K562 (cell line): ENCODE measurements around the gene RND1. TPM values are rescaled to one million over a fixed set of nuclear protein-coding genes. Genes with fewer than 3 reads are reported as not detected.

Experiments used
- CHCHD3 ChIP-seq: fragments of 250-450 bp; sonication (Bioruptor Pico); IDR thresholded peaks from 2 replicates; pipeline ENCODE4 v2.1.2; 2022; ENCODE audit warnings: mild to moderate bottlenecking
- CHD4 ChIP-seq: fragments of 200-600 bp; sonication (generic); IDR thresholded peaks from 3 replicates; pipeline ENCODE4 v1.6.1; 2012; ENCODE audit warnings: low read depth, mild to moderate bottlenecking, mixed read lengths, low read length, inconsistent platforms; ENCODE audit not compliant: insufficient read depth, insufficient replicate concordance, poor library complexity, severe bottlenecking
- CXXC5 ChIP-seq: fragments of 250-450 bp; sonication (Bioruptor Pico); IDR thresholded peaks from 2 replicates; pipeline ENCODE4 v1.8.0; 2022; ENCODE audit warnings: inconsistent platforms, mild to moderate bottlenecking, moderate library complexity
- DPF2 ChIP-seq: fragments of 450-650 bp; IDR thresholded peaks from 2 replicates; pipeline ENCODE4 v1.6.1; 2016
- KLF16 ChIP-seq: IDR thresholded peaks from 2 replicates; pipeline ENCODE4 v1.6.1; 2016; ENCODE audit warnings: antibody characterized with exemption
- MBD1 ChIP-seq: fragments of 250-450 bp; sonication (Bioruptor Pico); IDR thresholded peaks from 2 replicates; pipeline ENCODE4 v1.8.0; 2022; ENCODE audit warnings: inconsistent platforms
- POLR2AphosphoS5 ChIP-seq: IDR thresholded peaks from 2 replicates; pipeline ENCODE4 v1.6.1; 2011; ENCODE audit warnings: mild to moderate bottlenecking, low read depth, low read length, moderate library complexity; ENCODE audit not compliant: control insufficient read depth, insufficient read depth
- SMAD4 ChIP-seq: fragments of 250-450 bp; sonication (Bioruptor Pico); conservative IDR thresholded peaks from 2 replicates; pipeline ENCODE4 v1.8.0; 2021; ENCODE audit warnings: inconsistent platforms, mild to moderate bottlenecking, moderate library complexity
- SNIP1 ChIP-seq: fragments of 450-650 bp; IDR thresholded peaks from 2 replicates; pipeline ENCODE4 v1.7.1; 2017; ENCODE audit warnings: low read depth, mild to moderate bottlenecking
- ZBED1 ChIP-seq: IDR thresholded peaks from 2 replicates; pipeline ENCODE4 v1.6.1; 2014
- ZNF431 ChIP-seq: sonication (generic); formaldehyde crosslinking; IDR thresholded peaks from 2 replicates; pipeline ENCODE4 v1.8.0; 2022; ENCODE audit warnings: mild to moderate bottlenecking, missing genetic modification reagents
- ZNF507 ChIP-seq: conservative IDR thresholded peaks from 2 replicates; pipeline ENCODE4 v1.6.1; 2017; ENCODE audit warnings: missing genetic modification characterization, missing compliant biosample characterization
- ZNF785 ChIP-seq: fragments of 250-450 bp; sonication (Bioruptor Pico); IDR thresholded peaks from 2 replicates; pipeline ENCODE4 v1.4.0; 2020; ENCODE audit warnings: mild to moderate bottlenecking
- ZSCAN29 ChIP-seq: fragments of 450-650 bp; IDR thresholded peaks from 2 replicates; pipeline ENCODE4 v1.6.1; 2017
- polyA plus RNA-seq, 8 experiments: library from polyadenylated mRNA; depleted of rRNA in 4 of 8; stranded (reverse) in 5 of 8; unstranded in 3 of 8; fragments of >200 nt; fragmentation: Nextera tagmentation in 2 of 8; fragmentation: Illumina TruSeq in 1 of 8; extraction: Ambion mirVana in 2 of 8; extraction: Trizol in 1 of 8; gene quantifications; 2 replicates each; pipeline versions ENCODE4 v1.2.1 to v1.2.3, GENCODE V29; 2011 to 2014; ENCODE audit warnings: inconsistent platforms in 1 of 8, missing spikeins in 1 of 8
- total RNA-seq, 7 experiments: library from RNA; depleted of rRNA in 6 of 7; stranded (reverse); fragments of >200 nt in 6 of 7; fragmentation: Illumina TruSeq in 2 of 7; extraction: Trizol in 2 of 7; gene quantifications; 2 replicates each; pipeline versions ENCODE4 v1.2.1 to v1.2.3, GENCODE V29; 2011 to 2021; ENCODE audit warnings: low replicate concordance in 1 of 7
- TF ChIP-seq, protein P1 (sequence below), 2 experiments: fragments of 450-650 bp in 1 of 2; sonication (generic) in 1 of 2; formaldehyde crosslinking in 1 of 2; IDR thresholded peaks; 2 replicates each; pipeline versions ENCODE4 v1.7.1 to v1.9.0; 2016 to 2022; ENCODE audit warnings: inconsistent platforms in 1 of 2, mild to moderate bottlenecking in 1 of 2, missing genetic modification reagents in 1 of 2
- TF ChIP-seq, protein P2 (sequence below): sonication (generic); formaldehyde crosslinking; IDR thresholded peaks from 2 replicates; pipeline ENCODE4 v1.8.0; 2022; ENCODE audit warnings: mild to moderate bottlenecking, missing genetic modification reagents

RND1 gene
- total and polyA plus RNA-seq, 9 of the 15 experiments (the other 6 are each of a cell fraction or from before 2014, with no cell fraction given): 0.18 to 0.78 (median 0.58) TPM; not detected in 2

GRCh38 chr12:48814262-48815125, 51.2 kb downstream of the RND1 start (continued):
- TF ChIP-seq, protein P1, sequence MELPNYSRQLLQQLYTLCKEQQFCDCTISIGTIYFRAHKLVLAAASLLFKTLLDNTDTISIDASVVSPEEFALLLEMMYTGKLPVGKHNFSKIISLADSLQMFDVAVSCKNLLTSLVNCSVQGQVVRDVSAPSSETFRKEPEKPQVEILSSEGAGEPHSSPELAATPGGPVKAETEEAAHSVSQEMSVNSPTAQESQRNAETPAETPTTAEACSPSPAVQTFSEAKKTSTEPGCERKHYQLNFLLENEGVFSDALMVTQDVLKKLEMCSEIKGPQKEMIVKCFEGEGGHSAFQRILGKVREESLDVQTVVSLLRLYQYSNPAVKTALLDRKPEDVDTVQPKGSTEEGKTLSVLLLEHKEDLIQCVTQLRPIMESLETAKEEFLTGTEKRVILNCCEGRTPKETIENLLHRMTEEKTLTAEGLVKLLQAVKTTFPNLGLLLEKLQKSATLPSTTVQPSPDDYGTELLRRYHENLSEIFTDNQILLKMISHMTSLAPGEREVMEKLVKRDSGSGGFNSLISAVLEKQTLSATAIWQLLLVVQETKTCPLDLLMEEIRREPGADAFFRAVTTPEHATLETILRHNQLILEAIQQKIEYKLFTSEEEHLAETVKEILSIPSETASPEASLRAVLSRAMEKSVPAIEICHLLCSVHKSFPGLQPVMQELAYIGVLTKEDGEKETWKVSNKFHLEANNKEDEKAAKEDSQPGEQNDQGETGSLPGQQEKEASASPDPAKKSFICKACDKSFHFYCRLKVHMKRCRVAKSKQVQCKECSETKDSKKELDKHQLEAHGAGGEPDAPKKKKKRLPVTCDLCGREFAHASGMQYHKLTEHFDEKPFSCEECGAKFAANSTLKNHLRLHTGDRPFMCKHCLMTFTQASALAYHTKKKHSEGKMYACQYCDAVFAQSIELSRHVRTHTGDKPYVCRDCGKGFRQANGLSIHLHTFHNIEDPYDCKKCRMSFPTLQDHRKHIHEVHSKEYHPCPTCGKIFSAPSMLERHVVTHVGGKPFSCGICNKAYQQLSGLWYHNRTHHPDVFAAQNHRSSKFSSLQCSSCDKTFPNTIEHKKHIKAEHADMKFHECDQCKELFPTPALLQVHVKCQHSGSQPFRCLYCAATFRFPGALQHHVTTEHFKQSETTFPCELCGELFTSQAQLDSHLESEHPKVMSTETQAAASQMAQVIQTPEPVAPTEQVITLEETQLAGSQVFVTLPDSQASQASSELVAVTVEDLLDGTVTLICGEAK (IDR thresholded peaks at IDR 0.05): no peak
- TF ChIP-seq, protein P1 (CRISPR knock-in tag; IDR thresholded peaks at IDR 0.05): no peak
- TF ChIP-seq SNIP1: peak; percentile 59; the same call in 1 of the 2 replicates
- no peak for TF ChIP-seq ZNF785
- TF ChIP-seq CXXC5 (CRISPR knock-in tag): peak; percentile 86
- peak; percentile 58; the same call in 1 of the 2 replicates for TF ChIP-seq ZSCAN29
- TF ChIP-seq POLR2AphosphoS5: peak; percentile 42; the same call in 1 of the 2 replicates
- no peak for TF ChIP-seq MBD1
- TF ChIP-seq ZBED1: no peak
- peak; percentile 16 for TF ChIP-seq CHD4
- TF ChIP-seq ZNF507: no peak
- peak; percentile 66; the same call in 1 of the 2 replicates for TF ChIP-seq ZNF431 (CRISPR knock-in tag)
- TF ChIP-seq, protein P2, sequence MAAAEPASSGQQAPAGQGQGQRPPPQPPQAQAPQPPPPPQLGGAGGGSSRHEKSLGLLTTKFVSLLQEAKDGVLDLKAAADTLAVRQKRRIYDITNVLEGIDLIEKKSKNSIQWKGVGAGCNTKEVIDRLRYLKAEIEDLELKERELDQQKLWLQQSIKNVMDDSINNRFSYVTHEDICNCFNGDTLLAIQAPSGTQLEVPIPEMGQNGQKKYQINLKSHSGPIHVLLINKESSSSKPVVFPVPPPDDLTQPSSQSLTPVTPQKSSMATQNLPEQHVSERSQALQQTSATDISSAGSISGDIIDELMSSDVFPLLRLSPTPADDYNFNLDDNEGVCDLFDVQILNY: 0 out of 2 replicates have a peak, but pooled peaks have one; percentile 8
- no peak for TF ChIP-seq CHCHD3 (CRISPR knock-in tag)
- TF ChIP-seq KLF16: peak; percentile 78
- TF ChIP-seq DPF2: 0 out of 2 replicates have a peak, but pooled peaks have one; percentile 16
- TF ChIP-seq SMAD4: peak; percentile 84
